GM12878 (cell line): ENCODE results near the gene UGT1A6. TPM values are rescaled to one million over a fixed set of nuclear protein-coding genes. Genes with fewer than 3 reads are reported as not detected.

Experiments used
- ATAC-seq: fragments of 200-7000 bp; cut with Tn5 transposase; 3 replicates; pipeline ENCODE4 v1.9.1; 2020; ENCODE audit warnings: mild to moderate bottlenecking, moderate library complexity
- BruUV-seq: library from RNA; stranded (reverse); fragments of 400-500 nt; replicated peaks from 2 replicates; lab custom pipeline; 2021; lab: Mats Ljungman, UMichigan
- CTCF ChIA-PET: fragments of 300-600 bp; sonication (Branson Sonifier 250); formaldehyde crosslinking; extraction: SDS; loops from one replicate; lab custom pipeline; 2021; ENCODE audit warnings: inconsistent platforms; lab: Yijun Ruan, JAX
- POLR2A ChIA-PET: fragments of 350-600 bp; formaldehyde crosslinking; extraction: SDS; loops from one replicate; lab custom pipeline; 2021; ENCODE audit warnings: inconsistent platforms; lab: Charles Lee
- RAD21 ChIA-PET: fragments of 300-600 bp; sonication (Branson Sonifier 250); formaldehyde crosslinking; loops from one replicate; lab custom pipeline; 2023; ENCODE audit warnings: antibody characterized with exemption; ENCODE audit not compliant: unreplicated experiment; lab: Charles Lee
- SMC1A ChIA-PET: fragments of 300-600 bp; sonication (Branson Sonifier 250); formaldehyde crosslinking; loops from one replicate; lab custom pipeline; 2023; ENCODE audit not compliant: unreplicated experiment, uncharacterized antibody; lab: Charles Lee
- DNase-seq: peaks from one replicate; pipeline ENCODE4 v3.0.0-alpha.2; 2011; ENCODE audit warnings: low read depth, low spot score
- FAIRE-seq: peaks from 3 replicates; lab custom pipeline; 2011; peaks lifted over from hg19 to GRCh38; lab: Jason Lieb, UNC
- H2AFZ ChIP-seq: 2 replicates; pipeline ENCODE4 v1.6.0; 2011; ENCODE audit warnings: low read depth, low read length, control low read depth; ENCODE audit not compliant: control insufficient read depth
- H3K27ac ChIP-seq: 2 replicates; pipeline ENCODE4 v1.5.1; 2011; ENCODE audit warnings: control low read depth; ENCODE audit not compliant: control insufficient read depth, insufficient read depth
- H3K27me3 ChIP-seq, 2 experiments: replicated peaks in 1 of 2; 2 replicates each; pipeline versions ENCODE4 v1.6.0 to v1.6.1; 2011; ENCODE audit warnings: low read length in 1 of 2; ENCODE audit not compliant: control insufficient read depth in 2 of 2, insufficient read depth in 2 of 2
- H3K36me3 ChIP-seq, 2 experiments: 2 replicates each; pipeline ENCODE4 v1.5.1; 2011; ENCODE audit warnings: low read length in 1 of 2; ENCODE audit not compliant: control insufficient read depth in 2 of 2, insufficient read depth in 2 of 2
- H3K4me1 ChIP-seq: 2 replicates; pipeline ENCODE4 v1.6.1; 2011; ENCODE audit warnings: mild to moderate bottlenecking, low read length, moderate library complexity, mixed read lengths; ENCODE audit not compliant: control insufficient read depth, insufficient read depth
- H3K4me2 ChIP-seq: 2 replicates; pipeline ENCODE4 v1.6.0; 2011; ENCODE audit warnings: control low read depth; ENCODE audit not compliant: control insufficient read depth, insufficient read depth
- H3K4me3 ChIP-seq: fragments of 200-600 bp; sonication (generic); 2 replicates; pipeline ENCODE4 v1.5.1; 2016
- H3K79me2 ChIP-seq: 2 replicates; pipeline ENCODE4 v1.6.0; 2011; ENCODE audit warnings: low read length; ENCODE audit not compliant: control insufficient read depth, insufficient read depth
- H3K9ac ChIP-seq: 2 replicates; pipeline ENCODE4 v1.8.0; 2011; ENCODE audit warnings: low read length, control low read depth, mixed read lengths; ENCODE audit not compliant: control insufficient read depth, insufficient read depth
- H3K9me3 ChIP-seq: replicated peaks from 3 replicates; pipeline ENCODE4 v1.5.1; 2011; ENCODE audit warnings: mild to moderate bottlenecking, low read length; ENCODE audit not compliant: control insufficient read depth, insufficient read depth
- H4K20me1 ChIP-seq: 2 replicates; pipeline ENCODE4 v1.6.0; 2011; ENCODE audit not compliant: control insufficient read depth, insufficient read depth
- BACH1 ChIP-seq: fragments of 450-650 bp; IDR thresholded peaks from 2 replicates; pipeline ENCODE4 v1.6.1; 2017; ENCODE audit warnings: mild to moderate bottlenecking, borderline replicate concordance
- BMI1 ChIP-seq: fragments of 450-650 bp; IDR thresholded peaks from 2 replicates; pipeline ENCODE4 v1.6.1; 2016; ENCODE audit warnings: mild to moderate bottlenecking, moderate library complexity, borderline replicate concordance
- CEBPB ChIP-seq, 2 experiments: fragments of 150-350 bp in 1 of 2; IDR thresholded peaks; 2 replicates each; pipeline ENCODE4 v1.6.1; 2012 to 2014; ENCODE audit warnings: low read depth in 2 of 2, low read length in 2 of 2, borderline replicate concordance in 1 of 2, inconsistent platforms in 1 of 2
- CUX1 ChIP-seq: IDR thresholded peaks from 2 replicates; pipeline ENCODE4 v1.6.1; 2012; ENCODE audit warnings: improper control_type of control experiment, low read depth, low read length; ENCODE audit not compliant: insufficient replicate concordance
- GABPA ChIP-seq: IDR thresholded peaks from 2 replicates; pipeline ENCODE4 v1.6.1; 2014; ENCODE audit warnings: antibody characterized with exemption, low read depth, mild to moderate bottlenecking, inconsistent platforms
- KLF5 ChIP-seq: fragments of 450-650 bp; IDR thresholded peaks from 2 replicates; pipeline ENCODE4 v1.6.1; 2014; ENCODE audit warnings: mild to moderate bottlenecking; ENCODE audit not compliant: partially characterized antibody
- MTA3 ChIP-seq: IDR thresholded peaks from 2 replicates; pipeline ENCODE4 v1.6.1; 2012; ENCODE audit warnings: low read length, inconsistent platforms, borderline replicate concordance
- NR2C2 ChIP-seq: IDR thresholded peaks from 2 replicates; pipeline ENCODE4 v1.6.1; 2011; ENCODE audit warnings: borderline replicate concordance, low read depth; ENCODE audit not compliant: control insufficient read depth, insufficient read length
- RELA ChIP-seq: fragments of 450-650 bp; IDR thresholded peaks from 2 replicates; pipeline ENCODE4 v1.8.0; 2014; ENCODE audit warnings: borderline replicate concordance; ENCODE audit not compliant: partially characterized antibody
- RFX5 ChIP-seq: IDR thresholded peaks from 2 replicates; pipeline ENCODE4 v1.6.1; 2011; ENCODE audit warnings: low read depth, low read length, improper control_type of control experiment
- SP1 ChIP-seq: IDR thresholded peaks from one replicate; pipeline ENCODE4 v1.6.1; 2011; ENCODE audit warnings: low read depth, low read length
- ZBED1 ChIP-seq: IDR thresholded peaks from 2 replicates; pipeline ENCODE4 v1.6.1; 2016; ENCODE audit warnings: borderline replicate concordance
- ZBTB4 ChIP-seq: fragments of 450-650 bp; formaldehyde crosslinking; IDR thresholded peaks from 2 replicates; pipeline ENCODE4 v1.4.0; 2022; ENCODE audit warnings: mild to moderate bottlenecking, moderate library complexity
- WGBS: methylation state at CpG from one replicate; pipeline ENCODE4 v1.1.6; 2016; ENCODE audit warnings: low lambda C conversion rate; ENCODE audit not compliant: insufficient replicate concordance, insufficient coverage; ENCODE audit errors: missing lambda C conversion rate; 5-methylcytosine and 5-hydroxymethylcytosine counted together
- in situ Hi-C: fragments of 300-500 bp; cut with MboI; formaldehyde crosslinking; loops from 9 replicates; pipeline ENCODE4 v1.14.3; 2018; ENCODE audit warnings: mixed read lengths
- intact Hi-C: fragments of 100-400 bp; cut with micrococcal nuclease; formaldehyde crosslinking; loops from one replicate; pipeline ENCODE4 v1.14.2; 2022; ENCODE audit not compliant: unreplicated experiment
- polyA plus RNA-seq, 11 experiments: library from polyadenylated mRNA; depleted of rRNA in 4 of 11; unstranded in 6 of 11; stranded (reverse) in 5 of 11; fragments of >200 nt; fragmentation: Nextera tagmentation in 4 of 11; fragmentation: Illumina TruSeq in 1 of 11; extraction: Ambion mirVana in 4 of 11; extraction: Trizol in 1 of 11; gene quantifications; 1 replicate in 1 of 11; 2 replicates in 10 of 11; pipeline versions ENCODE4 v1.2.1 to v1.2.3, GENCODE V29; 2011 to 2016; ENCODE audit warnings: inconsistent platforms in 2 of 11, missing spikeins in 2 of 11, low read depth in 1 of 11
- total RNA-seq, 4 experiments: library from RNA; depleted of rRNA in 3 of 4; stranded (reverse); fragments of >200 nt in 3 of 4; fragmentation: Illumina TruSeq in 1 of 4; extraction: Trizol in 1 of 4; gene quantifications; 2 replicates each; pipeline versions ENCODE4 v1.2.1 to v1.2.3, GENCODE V29; 2013 to 2021

UGT1A6 gene
- total and polyA plus RNA-seq, 10 of the 15 experiments (the other 5 are each of a cell fraction or from before 2014, with no cell fraction given), result not detected

GRCh38 chr2:233818639-233819621 is 126.2 kb downstream of the UGT1A6 start:
- H4K20me1 ChIP-seq, result no peaks in the 10 kb centered on the region
- TF ChIP-seq CUX1 (no peak), BMI1 (no peak), BACH1 (no peak), KLF5 (no peak), RELA (no peak), ZBTB4 (CRISPR knock-in tag) (no peak), MTA3 (no peak), RFX5 (no peak), SP1 (no peak), ZBED1 (no peak), CEBPB (IDR thresholded peaks at IDR 0.05; ENCODE audit: borderline replicate concordance in 1 of 2, low read depth in 2 of 2, low read length in 2 of 2) (no peak), GABPA (no peak), NR2C2 (no peak)

More at GRCh38 chr2:233818639-233819621, 126.2 kb downstream of the UGT1A6 start:
- Histone ChIP-seq H3K4me2 (no peak overlapping the region), H3K79me2 (no peaks in the 10 kb centered on the region), H3K4me3 (no peak overlapping the region), H3K9me3 (no peaks in the 10 kb centered on the region), H3K36me3 (no peaks in the 10 kb centered on the region), H3K27ac (no peak overlapping the region), H3K9ac (no peak overlapping the region), H2AFZ (no peak overlapping the region), H3K4me1 (no peaks in the 10 kb centered on the region), H3K27me3 (no peaks in the 10 kb centered on the region; a peak in 3 of 4 replicates)
- ATAC-seq (no peak), FAIRE-seq (no peak), DNase-seq (no peak)
- in situ Hi-C loops, result no loop called here
- CTCF ChIA-PET, result interaction anchor here (0.5 kb wide), 1 partner anchor 24 kb away, joined by 3 read pairs; no protein-coding TSS in a partner anchor
- intact Hi-C loops, result no loop called here
- WGBS, result 8% methylated on average over 17 of the region's 17 CpGs
- RAD21 ChIA-PET, result no interaction called here
- SMC1A ChIA-PET, result no interaction called here
- BruUV-seq, result no TSS peak
- POLR2A ChIA-PET, result no interaction called here
